Measurements from ENCODE around the gene NFX1. TPM values are rescaled to one million over a fixed set of nuclear protein-coding genes. Genes with fewer than 3 reads are reported as not detected.

Gene NFX1
- total and polyA plus RNA-seq, 9 of the 15 experiments (the other 6 are each of a cell fraction or from before 2014, with no cell fraction given) = 8.8 to 38.9 (median 26.8) TPM

GRCh38 chr9:33290247-33291030 lies at the start of gene NFX1 (continued):
- TF ChIP-seq UBTF (IDR thresholded peaks at IDR 0.05; ENCODE audit: borderline replicate concordance in 1 of 2, low read depth in 2 of 2, low read length in 2 of 2) = no peak
- TF ChIP-seq ZNF12 (CRISPR knock-in tag; IDR thresholded peaks at IDR 0.05) = no peak
- TF ChIP-seq HDAC6 (IDR thresholded peaks at IDR 0.05; ENCODE audit: low read depth, low read length) = no peak
- TF ChIP-seq IRF9 (tag; IDR thresholded peaks at IDR 0.05) = peak; percentile 89
- TF ChIP-seq PML (IDR thresholded peaks at IDR 0.05; ENCODE audit: low read length) = no peak; the same call in 1 of the 2 replicates
- TF ChIP-seq USF2 (CRISPR knock-in tag; IDR thresholded peaks at IDR 0.05) = peak; percentile 99
- TF ChIP-seq TBL1XR1 (IDR thresholded peaks at IDR 0.05; ENCODE audit: low read length in 2 of 2) = peak in 1 of 2 experiments; percentile 92; a peak in 2 of 4 replicates
- TF ChIP-seq NR4A1 (CRISPR knock-in tag; IDR thresholded peaks at IDR 0.05) = no peak
- TF ChIP-seq NR4A1 (tag; IDR thresholded peaks at IDR 0.05) = no peak
- TF ChIP-seq RBBP5 (IDR thresholded peaks at IDR 0.05; ENCODE audit: borderline replicate concordance, insufficient read depth, low read length, poor library complexity, severe bottlenecking) = peak; percentile 26
- no peak; the same call in 1 of the 2 replicates for TF ChIP-seq NR2C2 (CRISPR knock-in tag; IDR thresholded peaks at IDR 0.05)
- TF ChIP-seq NR2C2 (tag; IDR thresholded peaks at IDR 0.05) = peak; percentile 91
- no peak for TF ChIP-seq PTRF (tag; IDR thresholded peaks at IDR 0.05)
- TF ChIP-seq ZNF3 (CRISPR knock-in tag; IDR thresholded peaks at IDR 0.05) = no peak
- peak; percentile 84 for TF ChIP-seq HCFC1 (IDR thresholded peaks at IDR 0.05; ENCODE audit: low read depth, low read length)
- TF ChIP-seq NELFE (IDR thresholded peaks at IDR 0.05; ENCODE audit: insufficient read depth, insufficient read length) = no peak
- no peak for TF ChIP-seq ZBTB8A (IDR thresholded peaks at IDR 0.05; ENCODE audit: partially characterized antibody)
- TF ChIP-seq ZNF280A (IDR thresholded peaks at IDR 0.05; ENCODE audit: low read depth, partially characterized antibody) = no peak
- no peak for TF ChIP-seq MAFF (IDR thresholded peaks at IDR 0.05; ENCODE audit: low read length)
- no peak; a peak in 1 of 4 replicates for TF ChIP-seq NONO (IDR thresholded peaks at IDR 0.05; ENCODE audit: low read depth in 2 of 2, low read length in 1 of 2)
- no peak for TF ChIP-seq ILK (tag; IDR thresholded peaks at IDR 0.05; ENCODE audit: borderline replicate concordance, low read depth)
- TF ChIP-seq ZBED1 (IDR thresholded peaks at IDR 0.05) = no peak
- peak; percentile 96 for TF ChIP-seq POLR2G (IDR thresholded peaks at IDR 0.05; ENCODE audit: low read depth, low read length)

Data from K562 (cell line).